Measurements from ENCODE around the gene MYOM1.

GRCh38 chr18:3103576-3103975 is 116.2 kb downstream of the MYOM1 start:
- no peak for TF ChIP-seq POLR2AphosphoS5 (IDR thresholded peaks at IDR 0.05; ENCODE audit: low read depth, low read length)
- TF ChIP-seq CTCF (IDR thresholded peaks at IDR 0.05) = no peak
- no peak for TF ChIP-seq SIN3A (IDR thresholded peaks at IDR 0.05; ENCODE audit: borderline replicate concordance, insufficient read depth, low read depth, low read length)
